ENCODE results near the gene E2F6. TPM values are rescaled to one million over a fixed set of nuclear protein-coding genes. Genes with fewer than 3 reads are reported as not detected.

The E2F6 gene
- total and polyA plus RNA-seq, 2 of the 8 experiments (the other 6 are each of a cell fraction or from before 2014, with no cell fraction given): 8.3 to 14.9 TPM

- Histone ChIP-seq H3K27ac (ENCODE audit: low read depth, low read length) (no peak overlapping the region), H3K79me2 (ENCODE audit: control insufficient read depth in 1 of 2, insufficient read depth in 2 of 2, low read length in 2 of 2) (peaks cover 4 to 48% of the 10 kb centered on the region in 2 experiments; a peak in 3 of 4 replicates), H3K23me2 (ENCODE audit: low read depth, low read length) (no peaks in the 10 kb centered on the region; the same call in 1 of the 2 replicates), H3K4me1 (replicated peaks in 1 of 4; ENCODE audit: control insufficient read depth in 3 of 4, insufficient read depth in 4 of 4, low read length in 3 of 4) (0 out of 7 replicates have a peak, but pooled peaks cover 0 to 2% (median 0%) of the 10 kb centered on the region in 4 experiments), H4K20me1 (replicated peaks in 1 of 2; ENCODE audit: control insufficient read depth in 1 of 2, insufficient read depth in 2 of 2, low read length in 2 of 2) (peaks cover 7 to 8% of the 10 kb centered on the region in 2 experiments), H2AK5ac (ENCODE audit: low read depth, low read length) (no peak overlapping the region), H3K9ac (replicated peaks in 1 of 4; ENCODE audit: extremely low read depth in 1 of 4, low read depth in 3 of 4, low read length in 3 of 4) (no peak overlapping the region), H4K91ac (replicated peaks; ENCODE audit: insufficient read length, low read length) (no peak overlapping the region), H3K9me3 (ENCODE audit: insufficient read depth in 2 of 2, low read depth in 1 of 2, low read length in 1 of 2) (peaks cover 0 to 3% of the 10 kb centered on the region in 2 experiments; a peak in 2 of 4 replicates), H3K36me3 (ENCODE audit: control insufficient read depth in 2 of 4, insufficient read depth in 4 of 4, low read length in 3 of 4) (peaks cover 0 to 5% (median 3%) of the 10 kb centered on the region in 4 experiments; a peak in 2 of 8 replicates), H3K4me2 (ENCODE audit: insufficient read depth in 1 of 2, low read depth in 2 of 2, low read length in 2 of 2) (peak overlapping the region; percentile 52 to 59), H2AFZ (ENCODE audit: low read length) (no peak overlapping the region), H2BK20ac (ENCODE audit: low read length) (no peak overlapping the region), H3K79me1 (ENCODE audit: low read depth, low read length) (peaks cover 3% of the 10 kb centered on the region; the same call in 1 of the 2 replicates), H3K14ac (ENCODE audit: insufficient read length) (no peak overlapping the region), H3K18ac (ENCODE audit: extremely low read depth, low read length) (no peak overlapping the region), H2BK12ac (ENCODE audit: low read depth, low read length) (0 out of 2 replicates have a peak overlapping the region, but pooled peaks have one; percentile 4), H3K23ac (ENCODE audit: insufficient read length) (no peak overlapping the region), H3K56ac (replicated peaks; ENCODE audit: insufficient read length, low read depth, low read length) (no peak overlapping the region), H4K8ac (ENCODE audit: extremely low read depth, insufficient read depth, low read length) (no peak overlapping the region), H3K27me3 (replicated peaks in 1 of 4; ENCODE audit: control insufficient read depth in 3 of 4, extremely low read depth in 1 of 4, insufficient read depth in 3 of 4, low read length in 3 of 4) (peaks cover 0 to 10% (median 4%) of the 10 kb centered on the region in 4 experiments; a peak in 5 of 7 replicates), H2BK5ac (ENCODE audit: low read depth, low read length) (no peak overlapping the region), H3K4me3 (ENCODE audit: extremely low read depth in 1 of 4, insufficient read depth in 2 of 4, low read depth in 3 of 4, low read length in 4 of 4) (peak overlapping the region in 2 of 4 experiments; percentile 46 to 53; a peak in 5 of 8 replicates), H4K5ac (ENCODE audit: insufficient read length, low read depth, low read length) (no peak overlapping the region), H2BK15ac (ENCODE audit: low read length) (no peak overlapping the region), H3K4ac (replicated peaks; ENCODE audit: insufficient read length, low read depth, low read length) (no peak overlapping the region), H2BK120ac (replicated peaks; ENCODE audit: low read depth, low read length) (no peak overlapping the region)
- no peak for DNase-seq (ENCODE audit: low read depth in 1 of 2, low spot score in 2 of 2)
- whole genome bisulfite sequencing, 2 experiments (ENCODE audit: extremely low coverage in 1 of 2, insufficient coverage in 1 of 2, insufficient read length in 1 of 2, insufficient replicate concordance in 2 of 2, low coverage in 1 of 2, low lambda C conversion rate in 2 of 2, missing lambda C conversion rate in 1 of 2): 84% methylated on average over 6 of the region's 6 CpGs; no CpG with 5 or more reads in 1 of the 2 experiments
- ChIA-PET CTCF (ENCODE audit: partially characterized antibody) (interaction anchor here (0.6 to 5.5 kb wide), 5 partner anchors 9 to 333 kb away, joined by 3 to 52 read pairs (median 5); a partner anchor contains a TSS), POLR2A (ENCODE audit: partially characterized antibody) (no interaction called here)
- no peak for FAIRE-seq
- no peak for TF ChIP-seq SUZ12 (IDR thresholded peaks at IDR 0.05; ENCODE audit: low read length)
- TF ChIP-seq SP1 (IDR thresholded peaks at IDR 0.05; ENCODE audit: low read depth, low read length): no peak
- TF ChIP-seq ZNF274 (IDR thresholded peaks at IDR 0.05; ENCODE audit: borderline replicate concordance, extremely low read depth, low read length): no peak
- no peak for TF ChIP-seq TEAD4 (IDR thresholded peaks at IDR 0.05; ENCODE audit: low read depth, low read length)
- no peak for TF ChIP-seq BACH1 (IDR thresholded peaks at IDR 0.05; ENCODE audit: low read length)
- TF ChIP-seq EZH2 (IDR thresholded peaks at IDR 0.05; ENCODE audit: low read depth, low read length, severe bottlenecking): no peak
- TF ChIP-seq CREB1 (IDR thresholded peaks at IDR 0.05): no peak
- no peak for TF ChIP-seq RNF2 (IDR thresholded peaks at IDR 0.05; ENCODE audit: borderline replicate concordance, low read depth, low read length, missing control alignments, poor library complexity, severe bottlenecking)
- no peak for TF ChIP-seq EP300 (IDR thresholded peaks at IDR 0.05; ENCODE audit: borderline replicate concordance in 1 of 2, low read depth in 2 of 2, low read length in 2 of 2)
- no peak for TF ChIP-seq CTBP2 (IDR thresholded peaks at IDR 0.05; ENCODE audit: borderline replicate concordance, insufficient read depth, insufficient read length, low read length)
- TF ChIP-seq TBP (IDR thresholded peaks at IDR 0.05; ENCODE audit: low read depth, low read length): no peak
- TF ChIP-seq POLR2AphosphoS5 (IDR thresholded peaks at IDR 0.05; ENCODE audit: low read depth, low read length): no peak
- TF ChIP-seq KDM1A (IDR thresholded peaks at IDR 0.05; ENCODE audit: borderline replicate concordance, low read length): no peak
- no peak for TF ChIP-seq CBX5 (IDR thresholded peaks at IDR 0.05; ENCODE audit: low read depth, low read length)
These were observed 864 bp downstream of the E2F6 start for GRCh38 chr2:11465110-11465484.

All from H1 (cell line).